GM12801 (cell line): ENCODE measurements around the gene POLD1.

Experiments
- TF ChIP-seq, protein P1 (sequence below): IDR thresholded peaks from one replicate; pipeline ENCODE4 v1.5.1; 2011; ENCODE audit warnings: control low read depth; ENCODE audit not compliant: insufficient read length; ENCODE audit errors: extremely low read depth

POLD1 gene

DNA sequence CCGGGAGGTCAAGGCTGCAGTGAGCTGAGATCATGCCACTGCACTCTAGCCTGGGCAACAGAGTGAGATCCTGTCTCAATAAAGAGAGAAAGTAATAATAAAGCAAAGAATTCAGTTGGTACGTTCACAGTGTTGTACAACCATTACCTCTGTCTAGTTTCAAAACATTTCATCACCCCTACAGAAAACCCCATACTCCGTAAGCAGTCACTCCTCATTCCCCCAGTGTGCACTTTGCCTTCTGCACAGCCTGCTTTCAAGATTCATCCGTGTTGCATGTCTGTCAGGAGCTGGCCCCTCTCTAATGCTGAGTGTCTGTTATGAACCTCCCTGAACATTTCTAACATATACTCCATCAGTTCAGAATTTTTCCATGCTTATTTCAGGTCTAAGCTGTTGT lies 9.4 kb downstream of the POLD1 start:
- TF ChIP-seq, protein P1, sequence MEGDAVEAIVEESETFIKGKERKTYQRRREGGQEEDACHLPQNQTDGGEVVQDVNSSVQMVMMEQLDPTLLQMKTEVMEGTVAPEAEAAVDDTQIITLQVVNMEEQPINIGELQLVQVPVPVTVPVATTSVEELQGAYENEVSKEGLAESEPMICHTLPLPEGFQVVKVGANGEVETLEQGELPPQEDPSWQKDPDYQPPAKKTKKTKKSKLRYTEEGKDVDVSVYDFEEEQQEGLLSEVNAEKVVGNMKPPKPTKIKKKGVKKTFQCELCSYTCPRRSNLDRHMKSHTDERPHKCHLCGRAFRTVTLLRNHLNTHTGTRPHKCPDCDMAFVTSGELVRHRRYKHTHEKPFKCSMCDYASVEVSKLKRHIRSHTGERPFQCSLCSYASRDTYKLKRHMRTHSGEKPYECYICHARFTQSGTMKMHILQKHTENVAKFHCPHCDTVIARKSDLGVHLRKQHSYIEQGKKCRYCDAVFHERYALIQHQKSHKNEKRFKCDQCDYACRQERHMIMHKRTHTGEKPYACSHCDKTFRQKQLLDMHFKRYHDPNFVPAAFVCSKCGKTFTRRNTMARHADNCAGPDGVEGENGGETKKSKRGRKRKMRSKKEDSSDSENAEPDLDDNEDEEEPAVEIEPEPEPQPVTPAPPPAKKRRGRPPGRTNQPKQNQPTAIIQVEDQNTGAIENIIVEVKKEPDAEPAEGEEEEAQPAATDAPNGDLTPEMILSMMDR: no peak

DNA sequence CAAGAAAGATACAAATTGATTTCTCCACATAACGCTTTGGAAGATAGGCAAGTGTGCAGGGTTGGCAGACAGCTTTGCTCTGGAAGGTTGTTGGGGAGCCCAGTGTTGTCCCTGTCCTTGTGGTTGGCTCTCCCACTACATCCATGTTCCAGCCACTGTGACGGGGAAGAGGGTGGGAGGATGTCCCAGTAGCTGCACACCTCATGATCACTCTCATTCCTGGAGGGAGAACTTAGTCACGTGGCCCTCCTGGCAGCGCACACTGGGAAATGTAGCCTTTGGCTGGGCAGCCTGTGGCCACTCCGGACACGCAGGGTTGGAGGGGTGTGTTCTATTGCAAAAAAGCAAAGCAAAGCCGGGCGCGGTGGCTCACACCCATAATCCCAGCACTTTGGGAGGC lies 9.9 kb downstream of the POLD1 start:
- TF ChIP-seq, protein P1: no peak

DNA sequence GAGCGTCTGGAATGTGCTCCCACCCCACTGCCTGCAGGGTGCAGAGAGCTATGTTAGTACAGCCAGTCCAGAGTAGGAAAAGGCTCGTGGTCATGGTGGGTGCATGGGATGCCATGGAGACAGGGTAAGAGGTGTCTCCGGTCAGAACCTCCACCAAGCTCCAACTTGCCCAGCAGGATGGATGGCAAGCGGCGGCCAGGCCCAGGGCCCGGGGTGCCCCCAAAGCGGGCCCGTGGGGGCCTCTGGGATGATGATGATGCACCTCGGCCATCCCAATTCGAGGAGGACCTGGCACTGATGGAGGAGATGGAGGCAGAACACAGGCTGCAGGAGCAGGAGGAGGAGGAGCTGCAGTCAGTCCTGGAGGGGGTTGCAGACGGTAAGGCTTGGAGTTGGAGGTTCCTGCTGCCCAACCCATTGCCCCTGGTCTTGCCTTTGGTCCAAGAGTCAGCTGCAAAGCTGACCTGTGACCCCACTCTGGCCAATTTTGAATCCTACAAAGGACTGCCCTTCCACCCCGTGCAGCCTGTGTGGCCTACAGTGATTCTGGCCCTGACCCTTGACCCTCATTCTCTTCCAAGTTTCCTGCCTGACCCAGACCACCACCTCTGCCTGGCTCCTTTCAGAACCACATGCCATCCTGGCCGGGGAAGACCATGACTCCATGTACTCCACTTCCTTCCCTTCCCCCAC lies 14.7 kb downstream of the POLD1 start:
- TF ChIP-seq, protein P1: no peak

DNA sequence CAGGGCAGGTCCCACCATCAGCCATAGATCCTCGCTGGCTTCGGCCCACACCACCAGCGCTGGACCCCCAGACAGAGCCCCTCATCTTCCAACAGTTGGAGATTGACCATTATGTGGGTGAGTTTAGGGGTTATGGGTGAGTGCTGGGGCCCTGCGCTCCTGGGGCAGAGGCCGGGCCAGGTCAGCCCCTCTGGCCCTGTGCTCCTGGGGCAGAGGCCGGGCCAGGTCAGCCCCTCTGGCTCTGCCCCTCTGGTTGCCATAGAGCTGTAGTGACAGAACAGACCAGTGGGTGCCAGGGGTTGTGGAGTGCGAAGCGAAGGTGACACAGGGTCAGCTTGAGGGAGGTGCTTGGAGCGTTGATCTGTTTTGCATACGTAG lies 15.2 kb downstream of the POLD1 start:
- TF ChIP-seq, protein P1: no peak

DNA sequence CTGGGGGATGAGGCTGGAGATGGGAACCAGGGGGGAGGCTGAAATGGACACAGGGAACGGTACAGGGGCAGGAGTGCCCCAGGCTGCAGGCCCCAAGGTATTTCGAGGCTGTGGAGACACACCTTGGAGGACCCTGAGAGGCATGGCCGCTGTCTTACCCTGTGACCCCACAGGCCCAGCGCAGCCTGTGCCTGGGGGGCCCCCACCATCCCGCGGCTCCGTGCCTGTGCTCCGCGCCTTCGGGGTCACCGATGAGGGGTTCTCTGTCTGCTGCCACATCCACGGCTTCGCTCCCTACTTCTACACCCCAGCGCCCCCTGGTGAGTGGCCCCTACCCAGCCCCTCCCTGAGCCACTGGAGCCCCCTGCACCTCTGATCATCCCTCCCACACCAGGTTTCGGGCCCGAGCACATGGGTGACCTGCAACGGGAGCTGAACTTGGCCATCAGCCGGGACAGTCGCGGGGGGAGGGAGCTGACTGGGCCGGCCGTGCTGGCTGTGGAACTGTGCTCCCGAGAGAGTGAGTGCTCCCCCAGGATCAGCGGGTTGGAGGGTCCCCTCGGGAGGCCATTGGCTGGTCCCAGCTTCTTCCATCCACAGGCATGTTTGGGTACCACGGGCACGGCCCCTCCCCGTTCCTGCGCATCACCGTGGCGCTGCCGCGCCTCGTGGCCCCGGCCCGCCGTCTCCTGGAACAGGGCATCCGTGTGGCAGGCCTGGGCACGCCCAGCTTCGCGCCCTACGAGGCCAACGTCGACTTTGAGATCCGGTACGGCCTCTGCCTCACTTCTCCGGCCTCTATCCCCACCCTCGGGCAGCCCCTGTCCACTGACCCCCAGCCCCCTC lies 17.7 kb downstream of the POLD1 start:
- TF ChIP-seq, protein P1: no peak

DNA sequence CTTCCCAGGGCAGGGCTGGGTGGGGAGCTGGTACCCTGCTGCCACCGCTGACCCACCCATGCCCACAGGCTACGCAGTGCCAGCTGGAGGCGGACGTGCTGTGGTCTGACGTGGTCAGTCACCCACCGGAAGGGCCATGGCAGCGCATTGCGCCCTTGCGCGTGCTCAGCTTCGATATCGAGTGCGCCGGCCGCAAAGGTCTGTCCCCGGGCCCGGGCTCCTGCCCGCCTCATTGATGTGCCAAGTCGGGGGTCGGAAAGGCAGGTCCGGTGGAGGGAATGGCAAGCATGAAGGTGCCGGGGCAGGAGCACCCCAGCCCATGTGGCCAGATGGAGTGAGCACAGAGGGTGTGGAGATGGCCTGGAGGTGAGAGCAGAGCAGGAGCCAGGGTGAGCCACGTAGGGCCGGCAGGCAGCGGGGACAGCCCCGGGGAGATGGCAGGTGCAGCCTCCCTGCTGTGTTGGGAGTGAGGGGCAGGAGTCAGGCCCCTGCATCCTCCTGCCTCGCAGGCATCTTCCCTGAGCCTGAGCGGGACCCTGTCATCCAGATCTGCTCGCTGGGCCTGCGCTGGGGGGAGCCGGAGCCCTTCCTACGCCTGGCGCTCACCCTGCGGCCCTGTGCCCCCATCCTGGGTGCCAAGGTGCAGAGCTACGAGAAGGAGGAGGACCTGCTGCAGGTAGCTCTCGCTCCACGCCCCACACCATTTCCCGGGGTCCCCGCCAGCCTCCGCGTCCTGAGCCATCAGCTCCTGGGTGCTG lies 18.6 kb downstream of the POLD1 start:
- TF ChIP-seq, protein P1: no peak

DNA sequence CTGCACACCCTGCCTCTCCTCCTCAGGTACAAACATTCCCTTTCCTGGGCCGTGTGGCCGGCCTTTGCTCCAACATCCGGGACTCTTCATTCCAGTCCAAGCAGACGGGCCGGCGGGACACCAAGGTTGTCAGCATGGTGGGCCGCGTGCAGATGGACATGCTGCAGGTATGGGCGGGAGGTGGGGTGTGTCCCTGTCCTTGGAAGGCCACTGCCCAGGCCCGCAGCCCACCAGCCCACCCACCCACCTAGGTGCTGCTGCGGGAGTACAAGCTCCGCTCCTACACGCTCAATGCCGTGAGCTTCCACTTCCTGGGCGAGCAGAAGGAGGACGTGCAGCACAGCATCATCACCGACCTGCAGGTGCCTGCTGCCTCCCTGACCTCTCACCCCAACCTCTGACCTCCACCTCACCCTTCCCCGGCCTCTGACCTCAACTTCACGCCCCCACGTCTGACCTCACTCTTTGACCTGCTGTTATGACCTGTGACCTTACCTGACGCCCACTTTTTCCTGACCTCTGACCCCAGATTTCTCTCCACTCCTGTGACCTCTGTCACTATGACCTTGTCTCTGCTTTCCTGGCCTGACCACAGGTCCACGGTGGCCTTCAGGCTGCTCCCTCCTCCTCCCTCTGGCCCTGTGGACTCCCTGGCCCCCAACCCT lies 22.1 kb downstream of the POLD1 start:
- TF ChIP-seq, protein P1: no peak
